ENCODE results near the gene UNK. TPM values are rescaled to one million over a fixed set of nuclear protein-coding genes. Genes with fewer than 3 reads are reported as not detected.
"Not testable (repeated sequence)": the region's sequence is repeated elsewhere in the genome, so short reads cannot be mapped to it uniquely, and the experiment has no call there.

Gene UNK
- total RNA-seq, 1 donor from 2014 or later, result 17.3 TPM

DNA sequence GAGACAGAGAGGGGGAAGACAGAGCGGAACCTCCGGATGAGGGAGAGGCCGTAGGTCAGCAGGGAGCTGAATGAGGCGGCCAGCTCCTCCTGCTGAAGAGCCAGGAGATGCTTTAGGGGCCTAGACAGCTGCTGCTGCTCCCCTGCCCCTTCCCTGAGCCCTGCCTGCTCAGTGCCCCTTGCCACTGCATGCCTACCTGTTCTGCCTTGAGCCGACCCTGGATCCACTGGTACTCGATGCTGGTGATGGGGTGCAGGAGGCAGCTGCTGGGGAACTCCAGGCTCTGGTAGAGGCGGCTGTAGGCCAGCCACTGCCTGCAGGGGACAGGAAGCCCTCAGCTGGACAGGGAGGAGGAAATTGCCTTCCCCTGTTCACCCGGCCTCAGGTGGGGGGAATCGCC, 52.0 kb downstream of the UNK start:
- no peak for ATAC-seq

DNA sequence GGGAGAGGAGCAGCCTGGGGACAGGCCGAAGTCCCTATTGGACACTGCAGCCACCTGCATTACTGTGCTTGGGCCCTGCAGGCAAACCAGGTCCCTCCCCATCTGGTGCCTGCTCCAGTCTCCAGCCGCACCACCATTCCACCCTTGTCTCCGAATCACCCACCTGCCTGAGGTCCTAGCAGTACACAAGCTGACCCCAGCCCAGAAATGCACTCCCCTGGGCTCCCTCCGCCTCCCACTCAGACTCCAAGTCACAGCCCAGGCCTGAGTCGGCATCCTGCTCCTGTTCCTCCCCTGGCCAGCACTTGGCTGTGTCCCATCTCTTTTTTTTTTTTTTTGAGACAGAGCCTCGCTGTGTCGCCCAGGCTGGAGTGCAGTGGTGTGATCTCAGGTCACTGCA, 53.3 kb downstream of the UNK start:
- ATAC-seq, result no peak

GRCh38 chr17:75838410-75838809, 53.8 kb downstream of the UNK start:
- no peak for ATAC-seq

DNA sequence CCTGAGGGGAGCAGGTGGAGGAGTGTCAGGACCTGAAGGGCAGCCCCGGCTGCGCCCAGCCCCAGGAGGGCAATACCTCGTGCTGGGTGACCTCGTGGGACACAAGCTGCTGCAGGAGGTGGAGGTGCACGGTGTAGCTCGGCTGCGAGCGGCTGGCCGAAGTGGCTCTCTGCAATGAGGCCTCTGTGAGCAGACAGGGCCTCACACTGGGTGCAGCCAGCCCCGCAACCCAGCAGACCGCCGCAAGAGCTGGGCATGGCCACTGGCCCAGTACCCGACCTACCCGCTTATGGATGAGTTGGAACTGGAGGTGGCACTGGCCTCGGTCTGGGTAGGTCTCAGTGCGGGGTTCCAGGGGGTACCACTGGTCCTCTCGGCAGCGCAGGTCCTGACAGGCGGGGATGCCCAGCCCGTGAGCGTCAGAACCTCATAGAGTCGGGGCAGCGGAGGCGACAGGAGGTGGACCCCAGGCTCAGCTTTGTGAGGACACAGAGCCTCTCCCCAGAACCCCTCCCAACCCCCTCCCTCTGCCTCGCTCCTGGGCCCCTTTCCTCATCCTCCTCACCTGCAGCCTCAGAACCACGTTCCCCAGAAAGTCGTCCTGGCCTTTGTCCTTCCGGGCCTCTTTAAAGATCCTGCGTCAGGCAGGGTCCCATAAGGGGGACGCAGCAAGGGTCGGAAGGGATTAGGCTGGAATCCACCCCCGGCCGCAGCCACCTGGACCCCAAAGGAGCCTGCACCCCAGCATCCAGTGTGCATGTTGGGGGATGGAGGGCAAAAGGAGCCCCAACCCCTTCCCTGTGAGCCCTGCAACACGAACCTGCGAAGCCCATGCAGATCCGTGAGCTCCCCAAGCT, 55.6 kb downstream of the UNK start:
- ATAC-seq, result no peak

- no peak for ATAC-seq
These were observed 56.2 kb downstream of the UNK start for GRCh38 chr17:75840799-75841164.

DNA sequence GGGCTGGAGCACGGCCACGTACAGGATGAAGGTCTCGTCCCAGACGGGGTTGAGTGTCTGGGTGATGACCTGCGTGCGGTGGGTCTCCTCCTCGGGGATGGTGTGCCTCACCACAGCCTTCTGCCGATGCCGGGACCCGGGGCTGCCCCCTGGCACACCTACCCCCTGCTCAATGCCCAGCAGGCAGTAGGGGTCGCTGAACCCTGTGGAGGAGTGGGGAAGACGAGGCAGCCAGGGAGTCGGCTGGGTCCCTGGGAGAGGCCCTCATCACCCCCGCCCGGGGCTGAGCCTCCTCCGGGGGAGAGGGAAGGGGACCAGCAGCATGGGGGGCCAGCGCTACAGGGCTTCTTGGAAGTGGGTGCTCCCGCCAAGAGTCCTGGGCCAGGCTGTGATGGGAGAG, 57.8 kb downstream of the UNK start:
- no peak for ATAC-seq

DNA sequence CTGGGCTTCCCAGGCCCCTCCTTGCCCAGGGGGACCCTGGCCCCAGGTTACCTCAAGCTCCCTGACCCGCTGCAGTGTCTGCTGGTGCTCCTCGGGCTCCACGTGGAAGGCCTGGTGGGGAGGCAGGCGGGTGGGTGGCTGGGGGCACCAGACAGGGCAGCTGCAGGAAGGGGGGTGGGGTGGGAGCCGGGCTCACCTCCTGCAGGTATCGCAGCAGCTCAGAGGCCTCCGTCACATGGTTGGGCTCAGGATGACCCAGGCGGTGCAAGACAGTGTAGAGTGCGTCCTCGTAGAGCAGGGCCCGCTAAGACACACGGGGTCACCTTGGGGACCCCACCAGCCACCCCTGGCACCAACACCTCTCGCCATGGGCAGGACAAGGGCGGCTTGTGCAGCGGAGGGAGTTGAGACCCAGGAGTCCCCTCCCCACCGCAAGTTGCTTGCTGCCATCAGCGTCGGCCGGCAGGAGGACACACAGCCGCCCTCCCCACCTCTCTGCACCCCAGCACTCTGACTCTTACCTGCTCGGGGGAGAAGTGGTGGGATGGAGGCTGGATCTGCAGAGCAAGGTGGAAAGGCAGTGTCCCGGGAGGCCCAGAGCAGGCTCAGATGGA, 58.5 kb downstream of the UNK start:
- no peak for ATAC-seq

DNA sequence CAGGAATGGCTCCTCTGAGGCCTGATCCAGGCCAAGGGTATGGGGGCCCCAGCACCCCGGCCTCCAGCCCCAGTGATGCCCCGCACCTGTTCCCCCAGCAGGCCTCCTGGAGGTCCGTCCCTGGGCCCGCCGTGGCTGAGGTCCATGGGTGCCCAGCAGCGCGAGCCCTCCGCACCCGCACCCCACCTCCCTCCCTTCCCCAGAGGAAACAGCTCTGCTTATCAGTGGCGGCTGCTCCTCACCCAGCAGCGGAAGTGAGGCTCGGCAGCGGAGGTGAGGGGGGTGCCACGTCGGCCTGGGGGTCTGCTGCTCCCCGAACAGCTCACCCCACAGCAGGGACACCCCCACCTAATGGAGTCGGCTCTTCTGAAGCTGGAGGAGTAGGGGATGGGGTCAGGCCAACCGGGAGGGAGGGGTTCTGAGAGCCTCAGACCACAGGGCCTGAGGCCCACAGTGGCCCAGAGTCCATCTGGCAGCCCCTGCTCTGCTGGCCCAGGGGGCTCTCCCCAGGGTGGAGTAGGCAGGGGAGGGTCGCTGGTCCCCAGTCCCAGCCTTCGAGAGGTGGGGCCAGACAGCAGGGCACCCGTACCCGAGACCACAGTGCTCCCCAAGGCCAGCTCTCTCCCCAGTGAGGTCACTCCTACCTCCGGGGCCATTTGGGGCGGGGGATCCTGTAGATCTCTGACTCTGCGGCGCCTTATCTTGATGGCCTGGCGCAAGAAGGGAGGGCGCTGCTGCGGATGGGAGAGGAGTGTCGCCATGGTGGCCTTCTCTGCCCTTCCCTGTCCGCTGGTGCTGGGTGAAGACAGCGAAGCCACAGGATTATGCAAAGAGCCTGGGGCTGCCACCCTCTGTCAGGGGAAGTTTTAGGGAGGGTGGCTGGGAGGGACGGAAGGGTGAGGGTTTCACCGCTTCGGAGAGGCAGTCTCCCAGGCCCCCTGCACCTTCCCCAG, 59.2 kb downstream of the UNK start, which contains the start of gene UNC13D:
Gene UNC13D, minus strand, starts transcription at position 828 of the 953 bp plus-strand sequence. Its CDS starts 67 bp downstream, at position 761.
- peak; percentile 19 for ATAC-seq

- ATAC-seq, result peak; percentile 83
These were observed 60.0 kb downstream of the UNK start for GRCh38 chr17:75844530-75845057.

GRCh38 chr17:75845058-75845711, 60.6 kb downstream of the UNK start:
- peak; percentile 85 for ATAC-seq

DNA sequence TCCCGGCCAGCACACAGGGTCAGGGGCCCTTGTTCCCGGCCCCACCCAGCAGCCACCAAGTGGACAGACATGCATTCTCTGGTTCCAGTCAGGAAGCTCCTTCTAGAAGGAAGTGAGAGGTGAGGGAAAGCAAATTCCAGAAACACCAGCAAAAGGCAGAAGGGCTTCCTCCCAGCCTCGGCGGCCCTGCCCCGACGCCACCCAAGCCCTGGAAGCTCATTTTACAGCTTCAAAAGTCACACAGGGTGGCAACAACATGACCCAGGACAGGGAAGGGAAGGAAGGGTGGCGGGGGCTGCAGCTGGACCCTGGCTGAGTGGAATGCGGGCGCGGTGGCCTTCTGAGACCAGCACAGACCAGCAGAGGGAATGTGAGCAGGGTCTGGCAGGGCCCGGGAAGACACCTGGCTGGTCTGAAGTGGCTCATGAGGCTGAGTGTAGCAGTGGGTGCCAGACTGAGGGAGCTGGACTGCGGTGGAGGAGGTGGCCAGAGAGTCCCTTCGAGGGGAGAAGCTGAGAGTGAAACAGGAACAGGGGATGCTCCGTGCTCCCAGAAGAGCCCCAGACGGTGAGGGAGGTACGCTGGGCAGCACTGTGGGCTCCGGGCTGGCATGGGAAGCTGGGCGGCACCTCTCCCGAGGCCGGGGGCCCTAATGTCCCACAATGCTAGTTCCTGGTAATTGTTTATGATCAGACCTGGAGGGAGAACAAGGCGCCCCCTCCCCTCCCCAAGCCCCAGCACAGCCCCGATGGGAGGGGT, 61.5 kb downstream of the UNK start:
- ATAC-seq, result no peak

DNA sequence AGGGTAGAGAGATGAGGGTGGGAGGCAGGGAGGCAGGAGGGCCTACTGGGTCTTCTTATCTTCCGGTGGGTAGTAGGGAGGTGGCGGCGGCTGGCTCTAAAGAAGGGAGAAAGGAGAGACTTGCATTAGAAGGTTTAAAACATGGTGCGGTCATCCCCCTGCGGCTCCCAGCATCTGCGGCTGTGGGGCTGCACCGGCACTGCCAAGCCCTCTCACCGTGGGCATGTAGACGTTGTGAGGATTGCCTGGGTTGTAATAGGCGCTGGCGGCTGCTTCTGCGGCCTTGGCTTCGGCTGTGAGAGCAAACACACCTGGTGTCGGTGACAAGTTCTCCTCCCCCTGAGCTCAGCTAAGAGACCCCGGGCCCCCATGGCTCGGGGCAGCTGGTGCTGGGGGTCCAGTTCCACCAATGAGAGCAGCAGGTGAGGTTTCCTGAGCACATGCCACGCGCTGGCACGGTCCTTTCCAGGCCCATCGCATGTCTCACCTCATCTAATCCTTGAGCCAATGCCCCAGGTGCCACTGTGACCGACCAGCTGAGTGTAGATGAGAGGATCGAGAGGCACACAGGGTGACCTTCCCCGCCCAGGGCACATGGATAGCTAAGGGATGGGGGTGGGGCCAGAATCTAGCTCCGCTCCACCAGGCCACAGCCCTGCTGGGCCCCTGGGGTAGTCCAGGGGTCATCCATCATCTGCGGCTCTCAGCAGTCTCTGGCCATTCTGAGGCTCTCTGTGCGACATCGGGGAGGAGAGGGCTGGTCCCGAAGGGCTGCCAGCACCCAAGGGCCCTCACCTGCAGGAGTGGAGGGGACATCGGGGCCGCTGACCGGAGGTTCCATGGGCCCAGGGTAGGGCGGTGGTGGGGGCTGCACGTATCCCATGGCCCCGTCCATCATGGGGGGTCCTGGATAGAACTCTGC, 62.3 kb downstream of the UNK start:
- ATAC-seq, result no peak

GRCh38 chr17:75847614-75848522, 63.3 kb downstream of the UNK start:
- ATAC-seq, result no peak

DNA sequence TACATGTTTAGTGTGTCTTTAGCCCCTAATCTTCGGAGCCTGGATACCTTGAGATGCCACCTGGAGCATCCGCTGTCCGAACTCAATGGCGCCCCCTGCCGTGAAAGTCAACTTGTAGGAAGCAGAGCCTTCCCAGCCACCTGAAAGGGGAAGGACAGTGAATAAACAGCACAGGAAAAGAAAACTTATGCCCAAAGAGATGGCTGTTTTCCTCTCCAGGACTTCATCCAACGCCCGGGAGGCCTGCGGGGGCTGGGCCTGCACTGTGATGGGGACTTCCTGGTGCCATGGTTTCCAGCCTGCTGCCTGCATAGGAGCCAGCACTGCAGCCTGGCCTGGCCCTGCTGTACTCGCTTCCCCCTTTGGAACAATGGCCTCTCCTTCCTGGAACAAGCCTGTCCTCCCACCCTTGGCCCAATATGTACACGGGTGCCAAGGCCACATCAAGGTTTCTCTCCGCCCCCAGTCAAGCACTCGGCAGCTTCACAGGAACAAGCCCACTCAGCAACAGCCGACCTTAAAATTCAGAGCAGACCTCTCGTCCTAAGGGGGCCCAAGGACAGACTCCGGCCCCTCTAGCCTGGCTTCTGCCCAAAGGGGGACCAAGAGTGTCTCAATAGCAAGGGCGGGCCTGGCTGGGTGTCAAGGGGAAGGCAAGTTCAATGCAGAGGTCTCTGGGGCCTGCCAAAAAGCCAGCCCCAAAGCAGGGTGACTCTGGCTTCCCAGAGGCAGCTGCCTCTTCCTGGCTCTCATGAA, 64.1 kb downstream of the UNK start:
- ATAC-seq, result no peak

DNA sequence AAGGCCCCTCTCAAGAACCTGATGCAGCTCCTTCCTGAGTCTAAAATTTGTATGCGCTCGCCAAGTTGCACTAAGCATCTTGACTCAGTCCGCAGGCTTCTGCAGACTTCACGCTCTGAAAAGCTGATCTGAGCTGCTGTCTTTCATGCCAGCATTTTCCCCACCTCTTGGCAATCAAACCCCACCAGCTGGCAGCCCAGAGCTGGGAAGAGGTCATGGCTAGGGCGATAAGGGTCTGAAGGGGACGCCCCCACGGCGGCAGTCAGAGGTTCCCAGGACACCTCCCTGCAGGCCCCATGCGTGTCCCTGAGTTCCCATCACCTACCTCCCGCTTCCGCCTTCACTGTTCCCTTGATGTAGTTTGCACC, 64.7 kb downstream of the UNK start:
- no peak for ATAC-seq

GRCh38 chr17:75849724-75850123, 65.1 kb downstream of the UNK start:
- ATAC-seq, result no peak

- no peak for ATAC-seq
These were observed 66.5 kb downstream of the UNK start for GRCh38 chr17:75850928-75851692.

DNA sequence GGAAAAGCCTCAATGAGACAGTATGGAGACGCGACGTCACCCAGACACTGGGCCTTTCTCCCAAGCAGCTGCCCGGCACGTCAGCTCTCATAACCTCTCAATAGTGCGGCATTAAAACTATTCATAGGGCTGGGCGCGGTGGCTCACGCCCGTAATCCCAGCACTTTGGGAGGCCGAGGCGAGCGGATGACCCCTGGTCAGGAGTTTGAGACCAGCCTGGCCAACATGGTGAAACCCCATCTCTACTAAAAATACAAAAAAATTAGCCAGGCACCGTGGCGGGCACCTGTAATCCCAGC, 67.0 kb downstream of the UNK start:
- ATAC-seq, result not testable (repeated sequence)
